ENCODE results near the gene TINAG. TPM values are rescaled to one million over a fixed set of nuclear protein-coding genes. Genes with fewer than 3 reads are reported as not detected.

Gene TINAG
- total RNA-seq, 1 experiment from 2014 or later, result not detected

DNA sequence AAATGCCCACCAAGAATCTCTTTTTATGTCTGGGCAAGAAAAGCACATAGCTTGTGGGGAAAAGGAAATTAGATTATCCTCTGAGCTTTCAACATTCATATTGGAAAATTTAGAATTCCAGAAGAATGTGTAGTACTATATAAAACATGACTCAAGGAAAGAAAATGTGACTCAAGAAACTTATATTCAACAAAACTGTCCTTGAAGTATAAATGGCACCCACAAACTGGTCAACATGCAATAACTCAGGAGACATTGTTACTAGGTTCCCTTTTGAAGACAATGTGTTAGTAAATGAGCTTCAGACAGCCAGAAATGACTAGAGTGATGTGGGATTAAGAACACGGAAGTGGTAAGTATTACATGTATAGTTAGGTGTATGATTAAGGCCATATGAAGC lies 26.1 kb upstream of the TINAG start:
- H4K20me1 ChIP-seq (ENCODE audit: low read length), result no peaks in the 10 kb centered on the region
- H3K4me2 ChIP-seq (ENCODE audit: low read length), result peak overlapping the region; percentile 23
- H3K9ac ChIP-seq (ENCODE audit: low read length), result no peak overlapping the region
- H3K79me2 ChIP-seq (ENCODE audit: low read length), result no peaks in the 10 kb centered on the region
- H3K9me2 ChIP-seq (replicated peaks; ENCODE audit: low read length), result no peaks in the 10 kb centered on the region
- H2AFZ ChIP-seq (ENCODE audit: low read length), result no peak overlapping the region
- H3K27me3 ChIP-seq (ENCODE audit: low read length), result no peaks in the 10 kb centered on the region
- DNase-seq, result peak; percentile 90
- BruUV-seq (replicated peaks), result no TSS peak
- peak; percentile 81 for ATAC-seq
- TF ChIP-seq EZH2phosphoT487 (IDR thresholded peaks at IDR 0.05; ENCODE audit: borderline replicate concordance, low read length) (no peak), EZH2 (IDR thresholded peaks at IDR 0.05; ENCODE audit: low read length, unreplicated experiment) (no peak)
- TF ChIP-seq, protein P1, sequence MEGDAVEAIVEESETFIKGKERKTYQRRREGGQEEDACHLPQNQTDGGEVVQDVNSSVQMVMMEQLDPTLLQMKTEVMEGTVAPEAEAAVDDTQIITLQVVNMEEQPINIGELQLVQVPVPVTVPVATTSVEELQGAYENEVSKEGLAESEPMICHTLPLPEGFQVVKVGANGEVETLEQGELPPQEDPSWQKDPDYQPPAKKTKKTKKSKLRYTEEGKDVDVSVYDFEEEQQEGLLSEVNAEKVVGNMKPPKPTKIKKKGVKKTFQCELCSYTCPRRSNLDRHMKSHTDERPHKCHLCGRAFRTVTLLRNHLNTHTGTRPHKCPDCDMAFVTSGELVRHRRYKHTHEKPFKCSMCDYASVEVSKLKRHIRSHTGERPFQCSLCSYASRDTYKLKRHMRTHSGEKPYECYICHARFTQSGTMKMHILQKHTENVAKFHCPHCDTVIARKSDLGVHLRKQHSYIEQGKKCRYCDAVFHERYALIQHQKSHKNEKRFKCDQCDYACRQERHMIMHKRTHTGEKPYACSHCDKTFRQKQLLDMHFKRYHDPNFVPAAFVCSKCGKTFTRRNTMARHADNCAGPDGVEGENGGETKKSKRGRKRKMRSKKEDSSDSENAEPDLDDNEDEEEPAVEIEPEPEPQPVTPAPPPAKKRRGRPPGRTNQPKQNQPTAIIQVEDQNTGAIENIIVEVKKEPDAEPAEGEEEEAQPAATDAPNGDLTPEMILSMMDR (conservative IDR thresholded peaks at IDR 0.05; ENCODE audit: low read depth, low read length), result no peak
- intact Hi-C loops (cut with micrococcal nuclease), result loop anchor here (5.0 to 10.0 kb wide), 3 partner anchors 85 to 465 kb away; no protein-coding TSS in a partner anchor
- no peaks in the 10 kb centered on the region for H3K36me3 ChIP-seq (ENCODE audit: low read depth, low read length)
- ChIA-PET CTCF (interaction anchor here (0.6 to 0.7 kb wide), 2 partner anchors 87 to 962 kb away, joined by 3 to 4 read pairs; no protein-coding TSS in a partner anchor), POLR2A (ENCODE audit: unreplicated experiment) (interaction anchor here (0.7 kb wide), 1 partner anchor 338 kb away, joined by 3 read pairs; no protein-coding TSS in a partner anchor)
- no peaks in the 10 kb centered on the region for H3F3A ChIP-seq (ENCODE audit: low read length, unreplicated experiment)
- H3K4me1 ChIP-seq (ENCODE audit: insufficient read depth, low read length), result peaks cover 51% of the 10 kb centered on the region
- peak overlapping the region; percentile 59 for H3K27ac ChIP-seq (ENCODE audit: low read length)
- no peaks in the 10 kb centered on the region for H3K9me3 ChIP-seq (ENCODE audit: low read length)
- no peak overlapping the region for H3K4me3 ChIP-seq (ENCODE audit: low read length)

DNA sequence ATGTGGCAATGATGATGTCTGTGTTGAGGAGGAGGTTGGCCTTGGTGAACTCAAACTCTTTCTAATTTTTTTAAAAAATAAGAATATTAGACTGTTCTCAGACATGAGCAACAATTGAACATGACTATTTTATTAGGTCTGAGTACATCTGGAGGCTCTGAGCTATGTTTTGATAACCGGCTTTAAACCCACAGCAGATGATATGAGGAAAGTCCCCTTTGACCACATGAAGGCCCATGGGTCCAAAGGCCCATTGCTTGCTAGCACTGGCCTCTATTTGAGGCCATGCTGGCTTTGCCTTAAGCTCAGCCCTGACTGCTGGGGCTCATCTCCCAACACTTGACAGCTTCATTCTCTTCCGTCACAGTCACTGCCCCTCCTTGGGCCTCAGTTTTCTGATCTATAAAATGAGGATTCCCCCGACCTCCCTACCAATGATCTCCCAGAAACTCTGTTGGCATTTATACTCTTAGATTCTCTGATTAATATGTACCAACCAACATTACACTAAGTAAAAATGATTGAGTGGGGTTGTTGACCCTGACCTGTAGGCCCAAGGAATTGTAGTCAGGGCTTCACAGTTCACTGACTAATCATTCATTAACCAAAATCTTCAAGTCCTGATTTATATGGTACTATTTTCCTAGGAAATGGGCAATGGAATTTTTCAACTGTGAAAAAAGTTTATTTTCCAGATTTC lies 23.9 kb upstream of the TINAG start:
- H4K20me1 ChIP-seq (ENCODE audit: low read length), result no peaks in the 10 kb centered on the region
- H2AFZ ChIP-seq (ENCODE audit: low read length), result no peak overlapping the region
- TF ChIP-seq, protein P1 (conservative IDR thresholded peaks at IDR 0.05; ENCODE audit: low read depth, low read length), result no peak
- H3K9me3 ChIP-seq (ENCODE audit: low read length), result no peaks in the 10 kb centered on the region
- H3K27me3 ChIP-seq (ENCODE audit: low read length), result no peaks in the 10 kb centered on the region
- no peak overlapping the region for H3K27ac ChIP-seq (ENCODE audit: low read length)
- ATAC-seq, result no peak
- H3K9me2 ChIP-seq (replicated peaks; ENCODE audit: low read length), result no peaks in the 10 kb centered on the region
- no peaks in the 10 kb centered on the region for H3F3A ChIP-seq (ENCODE audit: low read length, unreplicated experiment)
- H3K4me1 ChIP-seq (ENCODE audit: insufficient read depth, low read length), result peaks cover 53% of the 10 kb centered on the region
- BruUV-seq (replicated peaks), result no TSS peak
- H3K9ac ChIP-seq (ENCODE audit: low read length), result no peak overlapping the region
- no peak for DNase-seq
- H3K36me3 ChIP-seq (ENCODE audit: low read depth, low read length), result no peaks in the 10 kb centered on the region
- intact Hi-C loops (cut with micrococcal nuclease), result loop anchor here (5.0 to 10.0 kb wide), 3 partner anchors 83 to 467 kb away; no protein-coding TSS in a partner anchor
- ChIA-PET POLR2A (ENCODE audit: unreplicated experiment) (no interaction called here), CTCF (interaction anchor here (0.8 kb wide), 1 partner anchor 40 kb away, joined by 3 read pairs; no protein-coding TSS in a partner anchor)
- H3K4me3 ChIP-seq (ENCODE audit: low read length), result no peak overlapping the region
- H3K4me2 ChIP-seq (ENCODE audit: low read length), result no peak overlapping the region
- no peaks in the 10 kb centered on the region for H3K79me2 ChIP-seq (ENCODE audit: low read length)

- no peaks in the 10 kb centered on the region for H3K9me3 ChIP-seq (ENCODE audit: low read length)
- no peaks in the 10 kb centered on the region for H4K20me1 ChIP-seq (ENCODE audit: low read length)
- ATAC-seq (no peak), DNase-seq (no peak)
- no TSS peak for BruUV-seq (replicated peaks)
- intact Hi-C loops (cut with micrococcal nuclease), result loop anchor here (10.0 kb wide), 1 partner anchor 209 kb away; no protein-coding TSS in a partner anchor
- H3K4me1 ChIP-seq (ENCODE audit: insufficient read depth, low read length), result peaks cover 55% of the 10 kb centered on the region
- H3K4me2 ChIP-seq (ENCODE audit: low read length), result no peak overlapping the region
- no peak overlapping the region for H3K27ac ChIP-seq (ENCODE audit: low read length)
- ChIA-PET CTCF (interaction anchor here (0.7 kb wide), 1 partner anchor 344 kb away, joined by 14 read pairs; no protein-coding TSS in a partner anchor), POLR2A (ENCODE audit: unreplicated experiment) (no interaction called here)
- no peak overlapping the region for H2AFZ ChIP-seq (ENCODE audit: low read length)
- H3K79me2 ChIP-seq (ENCODE audit: low read length), result no peaks in the 10 kb centered on the region
- TF ChIP-seq, protein P1 (conservative IDR thresholded peaks at IDR 0.05; ENCODE audit: low read depth, low read length), result no peak
- TF ChIP-seq EZH2phosphoT487 (IDR thresholded peaks at IDR 0.05; ENCODE audit: borderline replicate concordance, low read length) (no peak), EZH2 (IDR thresholded peaks at IDR 0.05; ENCODE audit: low read length, unreplicated experiment) (no peak)
- no peaks in the 10 kb centered on the region for H3K36me3 ChIP-seq (ENCODE audit: low read depth, low read length)
- H3K9me2 ChIP-seq (replicated peaks; ENCODE audit: low read length), result no peaks in the 10 kb centered on the region
- no peak overlapping the region for H3K4me3 ChIP-seq (ENCODE audit: low read length)
- H3K9ac ChIP-seq (ENCODE audit: low read length), result no peak overlapping the region
- no peaks in the 10 kb centered on the region for H3K27me3 ChIP-seq (ENCODE audit: low read length)
- H3F3A ChIP-seq (ENCODE audit: low read length, unreplicated experiment), result no peaks in the 10 kb centered on the region
These were observed 22.6 kb upstream of the TINAG start for GRCh38 chr6:54285595-54285994.

Data from PC-3 (cell line).